ENCODE data around the gene NCSTN.

The NCSTN gene

DNA sequence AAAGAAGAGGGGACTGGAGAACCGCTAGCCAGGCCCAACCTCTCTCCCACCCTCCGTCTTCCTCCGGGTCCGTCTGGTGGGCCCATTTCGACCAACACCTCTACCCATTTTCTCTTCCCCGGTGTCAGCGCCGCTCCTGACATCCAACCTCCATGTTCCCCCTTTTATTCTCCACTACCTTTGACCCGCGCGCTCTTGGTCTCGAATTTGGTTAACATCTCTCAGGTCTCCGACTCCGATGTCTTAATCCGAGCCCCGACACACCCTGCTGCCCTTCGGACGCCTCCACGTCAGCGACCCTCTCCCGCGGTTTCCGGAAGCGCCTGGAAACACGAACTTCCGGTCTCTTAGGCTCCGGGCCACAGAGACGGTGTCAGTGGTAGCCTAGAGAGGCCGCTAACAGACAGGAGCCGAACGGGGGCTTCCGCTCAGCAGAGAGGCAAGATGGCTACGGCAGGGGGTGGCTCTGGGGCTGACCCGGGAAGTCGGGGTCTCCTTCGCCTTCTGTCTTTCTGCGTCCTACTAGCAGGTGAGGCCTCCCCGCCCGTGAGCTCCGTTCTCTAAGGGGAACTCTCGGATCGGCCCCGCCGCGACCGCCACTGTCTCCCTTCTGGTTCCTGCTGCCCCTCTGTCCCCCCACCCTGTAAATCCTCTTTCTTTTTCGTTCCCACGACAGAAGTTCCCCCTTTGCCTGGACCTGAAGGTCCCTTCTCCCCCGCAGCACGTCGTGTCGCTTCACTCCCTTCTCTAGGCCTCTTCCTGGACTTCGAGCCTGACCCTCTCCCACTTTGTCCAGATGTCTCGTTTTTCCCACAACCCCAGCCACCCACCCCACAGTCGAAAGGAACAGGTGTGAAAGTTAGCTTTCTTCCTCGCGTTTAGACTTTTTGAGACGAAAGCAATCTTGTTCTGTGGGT is at the start of gene NCSTN, which contains the start of gene COPA:
Gene NCSTN (plus strand): TSS at position 431 of the 917 bp plus-strand sequence. CDS start 14 bp downstream, at position 445.
Gene COPA (minus strand): TSS at position 298 of the 917 bp plus-strand sequence. CDS start 80 bp downstream, at position 218.
- DNase-seq: peak; percentile 97

DNA sequence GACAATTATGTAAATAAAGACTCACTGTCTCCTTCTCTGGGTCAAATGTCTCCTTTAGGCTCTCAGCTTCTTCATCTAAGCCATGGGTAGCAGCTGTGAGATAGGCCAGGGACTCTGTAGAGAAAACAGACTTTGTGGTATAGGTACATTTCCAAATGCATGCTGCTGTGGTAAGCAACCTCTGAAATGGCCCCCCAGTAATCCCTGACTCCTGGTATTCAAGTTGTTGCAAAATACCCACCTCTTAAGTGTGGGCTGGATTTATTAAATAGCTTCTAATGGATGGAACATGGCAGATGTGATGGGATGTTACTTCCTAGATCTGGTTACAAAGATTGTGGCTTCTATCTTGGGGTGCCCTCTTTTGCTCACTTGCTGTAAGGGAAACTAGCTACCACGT is 47.1 kb upstream of the NCSTN start:
- DNase-seq: no peak

DNA sequence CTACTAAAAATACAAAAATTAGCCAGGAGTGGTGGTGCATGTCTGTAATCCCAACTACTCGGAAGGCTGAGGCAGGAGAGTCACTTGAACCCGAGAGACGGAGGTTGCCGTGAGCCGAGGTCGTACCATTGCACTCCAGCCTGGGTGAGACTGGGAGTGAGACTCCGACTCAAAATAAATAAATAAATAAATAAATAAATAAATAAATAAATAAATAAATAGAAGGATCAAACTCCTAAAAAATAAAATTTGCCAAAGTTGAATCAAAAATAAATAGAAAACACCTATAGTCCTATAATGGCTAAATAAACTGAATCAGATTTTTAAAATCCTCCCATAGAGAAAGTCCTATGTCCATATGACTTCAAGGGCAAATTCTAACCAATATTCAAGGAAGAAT is 43.0 kb upstream of the NCSTN start:
- no peak for DNase-seq

GRCh38 chr1:160307118-160307791 is 35.9 kb upstream of the NCSTN start:
- DNase-seq: no peak

- no peak for DNase-seq
Measured at GRCh38 chr1:160308451-160309184, 34.6 kb upstream of the NCSTN start.

DNA sequence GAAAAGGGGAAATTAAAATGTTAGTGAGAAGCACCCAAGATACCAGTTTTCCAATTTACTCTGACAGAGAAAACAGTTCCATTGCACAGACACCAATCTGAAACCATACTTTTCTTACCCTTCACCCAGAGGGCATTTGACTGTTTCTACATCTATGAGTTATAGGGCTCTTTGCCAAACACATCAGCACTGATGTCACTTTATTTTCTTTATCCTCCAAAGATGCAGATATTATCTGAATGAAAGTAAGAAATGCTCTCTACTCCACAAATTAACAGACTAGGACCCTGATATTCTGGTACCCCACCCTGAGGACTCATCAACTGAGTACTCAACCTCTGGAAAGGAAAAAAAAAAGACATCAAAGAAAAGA is 34.0 kb upstream of the NCSTN start:
- DNase-seq: no peak

GRCh38 chr1:160309571-160309970 is 33.6 kb upstream of the NCSTN start:
- DNase-seq: no peak

DNA sequence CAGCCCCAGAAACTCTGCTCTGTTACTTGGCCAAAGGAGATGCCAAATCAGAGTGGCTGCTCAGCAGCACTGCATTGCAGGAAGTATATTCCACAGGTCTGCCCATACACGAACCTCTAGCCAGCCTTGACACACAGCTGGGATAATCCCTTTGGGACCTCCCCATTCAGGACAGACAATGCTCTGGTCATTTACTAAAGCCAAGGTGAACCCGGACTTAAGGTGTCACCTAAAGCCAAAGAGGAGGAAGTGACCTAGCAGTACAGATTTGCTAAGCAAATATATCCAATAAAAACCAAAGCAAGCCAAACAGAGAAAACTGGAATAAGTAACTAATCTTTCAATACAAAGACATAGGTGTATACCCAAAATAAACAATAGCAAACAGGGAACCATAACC is 27.8 kb upstream of the NCSTN start:
- DNase-seq: no peak

DNA sequence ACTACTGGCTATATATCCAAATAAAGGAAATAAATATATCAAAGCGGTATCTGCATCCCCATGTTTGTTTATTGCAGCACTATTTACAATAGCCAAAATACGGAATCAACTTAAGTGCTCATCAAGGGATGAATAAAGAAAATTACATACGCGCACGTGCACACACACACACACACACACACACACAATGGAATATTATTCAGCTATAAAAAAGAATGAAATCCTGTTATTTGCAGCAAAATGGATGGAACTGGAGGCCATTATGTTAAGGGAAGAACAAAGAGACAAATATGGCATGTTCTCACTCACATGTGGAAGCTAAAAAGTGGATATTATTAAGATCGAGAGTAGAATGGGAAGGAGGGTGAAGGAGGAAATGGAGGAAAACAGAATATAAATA is 20.4 kb upstream of the NCSTN start:
- no peak for DNase-seq

DNA sequence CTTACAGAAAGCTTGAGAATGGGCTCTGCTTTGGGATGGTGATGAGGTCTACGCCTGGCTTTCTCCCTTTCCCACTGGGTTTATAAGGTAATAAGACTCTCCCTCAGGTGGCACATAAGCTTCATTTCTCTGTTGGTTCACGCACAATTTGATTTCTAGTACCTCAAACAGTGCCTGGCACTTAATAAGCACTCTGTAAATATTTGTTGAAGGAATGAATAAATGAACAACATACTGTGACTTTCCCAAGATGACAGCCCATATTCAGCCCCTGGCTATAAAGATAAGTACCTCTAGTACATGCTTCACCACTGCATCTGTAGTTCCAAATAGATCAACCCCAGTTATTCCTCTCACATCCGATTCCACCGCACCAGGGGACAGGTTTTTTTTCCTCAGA is 17.9 kb upstream of the NCSTN start:
- no peak for DNase-seq

- DNase-seq: no peak
Measured at GRCh38 chr1:160326418-160326817, 16.8 kb upstream of the NCSTN start.

GRCh38 chr1:160328184-160328583 is 15.0 kb upstream of the NCSTN start:
- DNase-seq: peak; percentile 92

GRCh38 chr1:160330119-160330518 is 13.1 kb upstream of the NCSTN start:
- no peak for DNase-seq

DNA sequence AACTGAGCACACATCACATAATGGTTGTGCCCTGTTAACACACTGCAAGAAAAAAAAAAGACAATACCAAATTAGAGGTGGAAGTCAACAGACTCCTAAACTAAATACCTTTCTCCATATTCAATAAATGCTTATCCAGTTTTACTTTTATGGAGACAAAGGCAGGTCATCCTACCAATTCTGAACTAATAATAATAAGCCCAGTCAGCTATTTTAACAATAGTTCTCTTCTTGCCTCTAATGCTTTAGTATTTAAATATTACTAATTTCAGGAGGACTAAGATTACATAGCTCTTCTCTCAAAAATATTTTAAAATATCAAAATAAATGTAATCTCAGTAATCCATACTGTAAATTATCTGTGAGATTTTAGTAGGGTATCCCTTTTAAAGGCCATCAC is 10.7 kb upstream of the NCSTN start:
- DNase-seq: no peak

DNA sequence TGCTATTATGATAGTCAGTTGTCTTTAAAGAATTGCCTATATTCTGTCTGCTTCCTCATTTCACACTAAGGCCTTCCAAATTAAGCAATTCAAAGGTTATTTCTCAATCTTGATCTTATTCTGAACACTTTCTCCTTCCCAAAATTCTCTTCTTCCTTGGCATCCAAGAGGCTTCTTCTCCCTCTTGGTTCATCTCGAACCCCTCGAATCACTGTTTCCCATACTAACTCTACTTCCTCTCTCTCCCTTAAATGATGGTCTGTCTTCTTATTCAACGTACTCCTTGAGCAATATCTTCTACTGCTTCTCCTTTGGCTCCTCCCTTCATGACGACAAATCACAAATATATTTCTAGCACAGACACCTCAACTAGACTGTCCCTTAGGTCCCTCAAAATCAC is 4.6 kb upstream of the NCSTN start:
- no peak for DNase-seq

GRCh38 chr1:160340146-160340545 is 3.0 kb upstream of the NCSTN start:
- no peak for DNase-seq

- no peak for DNase-seq
Measured at GRCh38 chr1:160340866-160341265, 2.3 kb upstream of the NCSTN start.

DNA sequence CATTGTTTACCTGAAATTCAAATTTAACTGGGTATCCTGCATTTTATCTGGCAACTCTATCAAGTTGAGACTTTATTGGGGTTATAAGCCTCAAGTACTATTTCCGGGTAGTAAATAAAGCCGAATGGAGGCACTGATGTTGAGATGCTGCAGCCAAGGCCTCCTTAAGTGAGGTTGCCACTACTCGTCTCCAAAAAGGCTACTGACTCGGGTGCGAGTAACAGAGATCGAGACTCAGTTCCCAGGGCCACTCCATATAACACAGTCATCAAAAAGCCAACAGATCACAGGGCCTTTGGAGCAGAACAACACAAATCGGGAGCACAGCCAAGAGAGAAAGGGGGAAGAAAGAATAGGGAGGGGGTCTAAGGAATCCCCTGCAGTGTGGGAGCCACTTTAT is 657 bp upstream of the NCSTN start:
- DNase-seq: no peak

- no peak for DNase-seq
Measured at GRCh38 chr1:160344241-160344640, 1.1 kb downstream of the NCSTN start.

GRCh38 chr1:160344936-160345335 is 1.8 kb downstream of the NCSTN start:
- DNase-seq: no peak

DNA sequence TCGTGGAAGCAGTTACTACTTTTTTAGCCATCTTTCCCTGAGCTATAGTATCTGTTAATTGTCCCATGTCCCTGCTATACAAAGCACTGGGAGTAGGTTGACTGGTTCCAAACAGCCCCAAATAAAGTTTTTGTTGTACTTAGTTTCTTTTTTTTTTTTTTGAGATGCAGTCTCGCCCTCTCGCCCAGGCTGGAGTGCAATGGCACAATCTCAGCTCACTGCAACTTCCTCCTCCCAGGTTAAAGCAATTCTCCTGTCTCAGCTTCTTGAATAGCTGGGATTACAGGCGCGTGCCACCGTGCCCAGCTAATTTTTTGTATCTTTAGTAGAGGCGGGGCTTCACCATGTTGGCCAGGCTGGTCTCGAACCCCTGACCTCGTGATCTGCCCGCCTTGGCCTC is 3.3 kb downstream of the NCSTN start:
- DNase-seq: no peak

DNA sequence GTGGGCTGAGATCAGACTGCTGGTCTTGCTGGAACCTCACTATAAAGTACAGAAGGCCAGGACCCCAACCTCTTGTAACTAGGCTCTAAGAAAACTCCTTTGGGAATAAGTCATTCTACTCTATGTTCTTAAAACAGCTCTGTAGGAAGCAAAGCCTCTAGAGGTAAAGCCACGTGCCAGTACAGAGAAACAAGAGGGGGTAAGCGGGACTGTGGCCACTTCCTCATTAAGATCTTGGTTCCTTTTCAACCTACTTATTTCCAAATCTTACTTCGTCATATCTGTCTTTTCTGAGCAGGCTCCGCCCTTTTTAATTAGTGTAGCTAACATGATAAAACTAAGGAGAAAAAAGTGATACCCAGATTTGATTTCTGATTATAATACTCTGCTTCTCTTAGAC is 3.8 kb downstream of the NCSTN start:
- no peak for DNase-seq

DNA sequence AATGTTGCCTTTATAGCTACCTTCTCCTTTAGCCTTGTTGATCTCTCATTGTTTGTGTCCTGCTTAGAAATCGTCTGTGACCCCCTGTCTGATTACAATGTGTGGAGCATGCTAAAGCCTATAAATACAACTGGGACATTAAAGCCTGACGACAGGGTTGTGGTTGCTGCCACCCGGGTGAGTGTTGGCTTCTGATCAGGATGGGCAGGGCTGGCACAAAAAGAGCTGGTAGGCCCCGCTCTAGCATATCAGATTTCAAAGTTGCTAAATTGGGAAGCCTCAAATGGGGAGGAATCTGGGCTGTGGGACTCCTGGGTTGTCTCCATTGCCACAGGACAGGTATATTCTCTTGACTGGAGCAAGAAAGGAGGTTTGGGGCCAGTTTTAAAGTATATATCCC is 8.4 kb downstream of the NCSTN start:
- DNase-seq: no peak

DNA sequence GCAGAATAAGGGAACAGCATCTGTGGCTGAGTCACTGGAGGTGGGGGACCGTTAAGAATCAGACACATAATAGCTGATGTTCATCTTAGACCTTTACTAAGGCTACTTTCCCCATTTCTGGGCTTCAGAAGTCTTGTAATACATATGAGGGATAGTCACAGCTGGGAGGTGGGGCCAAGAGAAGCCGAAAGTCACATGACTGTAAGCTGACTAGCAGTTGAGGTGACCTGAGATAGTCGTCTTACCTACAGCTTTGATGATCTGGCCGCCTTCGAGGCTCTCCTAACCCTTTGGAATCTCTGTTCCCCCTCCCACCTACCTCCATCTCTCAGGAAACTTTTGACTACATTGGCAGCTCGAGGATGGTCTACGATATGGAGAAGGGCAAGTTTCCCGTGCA is 9.4 kb downstream of the NCSTN start:
- DNase-seq: no peak

Measured in eye (tissue), 1 donor.